Subcutaneous abdominal adipose tissue (tissue), 5 donors: ENCODE data around the gene PCSK6.
A peak's percentile ranks its signal among the peaks of the same experiment; 100 is the strongest.

Experiments used
- H3K27ac ChIP-seq: one replicate; pipeline ENCODE4 v1.7.0; 2013; ENCODE audit warnings: low read depth, mild to moderate bottlenecking, inconsistent platforms, low read length, moderate library complexity
- H3K27me3 ChIP-seq, 5 donors: one replicate each; pipeline ENCODE4 v1.7.0; 2013; ENCODE audit warnings: low read length in 5 of 5, inconsistent platforms in 1 of 5; ENCODE audit not compliant: control insufficient read depth in 5 of 5, insufficient read depth in 4 of 5
- H3K36me3 ChIP-seq, 5 donors: one replicate each; pipeline ENCODE4 v1.7.0; 2013; ENCODE audit warnings: low read length in 5 of 5; ENCODE audit not compliant: control insufficient read depth in 5 of 5, insufficient read depth in 5 of 5
- H3K4me1 ChIP-seq, 5 donors: one replicate each; pipeline ENCODE4 v1.7.0; 2013; ENCODE audit warnings: low read length in 5 of 5, mild to moderate bottlenecking in 3 of 5, moderate library complexity in 1 of 5; ENCODE audit not compliant: control insufficient read depth in 5 of 5, insufficient read depth in 5 of 5
- H3K4me3 ChIP-seq, 5 donors: one replicate each; pipeline ENCODE4 v1.7.0; 2013; ENCODE audit warnings: low read length in 5 of 5, low read depth in 1 of 5
- H3K9ac ChIP-seq, 5 donors: one replicate each; pipeline ENCODE4 v1.7.0; 2013; ENCODE audit warnings: low read length in 5 of 5, mild to moderate bottlenecking in 4 of 5, moderate library complexity in 3 of 5
- H3K9me3 ChIP-seq, 5 donors: one replicate each; pipeline ENCODE4 v1.7.0; 2013; ENCODE audit warnings: low read length in 5 of 5; ENCODE audit not compliant: control insufficient read depth in 5 of 5
- donor health status: healthy.
- donor health status: healthy.
- donor health status: healthy.
- donor health status: healthy.
- donor health status: healthy.

Gene PCSK6

DNA sequence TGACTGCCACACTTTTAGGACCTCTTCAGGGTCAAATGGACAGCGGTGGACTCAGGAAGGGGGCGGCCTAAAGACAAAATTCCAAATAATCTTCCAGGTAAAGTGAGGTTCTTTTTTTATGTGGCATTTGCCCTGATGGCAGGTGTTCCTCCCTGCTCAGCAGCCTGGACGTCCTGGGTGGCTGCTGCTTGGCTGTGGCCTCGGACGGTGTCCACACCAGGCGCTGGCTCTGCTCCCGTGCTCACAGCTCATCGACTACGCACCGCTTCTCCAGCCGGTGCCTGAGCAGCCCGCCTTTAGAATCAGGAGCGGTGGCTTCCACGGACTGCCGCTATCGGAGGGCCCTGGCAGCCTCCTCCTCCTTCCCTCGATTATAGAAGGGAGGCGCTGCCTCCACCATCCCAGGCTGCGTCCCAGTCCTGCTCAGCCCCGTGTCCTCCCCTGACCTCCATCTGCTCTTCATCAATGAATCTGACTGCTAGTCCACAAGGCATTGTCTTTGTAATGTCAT is 41.9 kb downstream of the PCSK6 start:
- Histone ChIP-seq H3K9me3 (no peaks in the 10 kb centered on the region), H3K27me3 (peaks cover 0 to 2% (median 0%) of the 10 kb centered on the region in 5 donors), H3K36me3 (no peaks in the 10 kb centered on the region), H3K4me3 (no peak overlapping the region), H3K27ac (no peak overlapping the region), H3K4me1 (peaks cover 2 to 37% (median 35%) of the 10 kb centered on the region in 5 donors), H3K9ac (no peak overlapping the region)

DNA sequence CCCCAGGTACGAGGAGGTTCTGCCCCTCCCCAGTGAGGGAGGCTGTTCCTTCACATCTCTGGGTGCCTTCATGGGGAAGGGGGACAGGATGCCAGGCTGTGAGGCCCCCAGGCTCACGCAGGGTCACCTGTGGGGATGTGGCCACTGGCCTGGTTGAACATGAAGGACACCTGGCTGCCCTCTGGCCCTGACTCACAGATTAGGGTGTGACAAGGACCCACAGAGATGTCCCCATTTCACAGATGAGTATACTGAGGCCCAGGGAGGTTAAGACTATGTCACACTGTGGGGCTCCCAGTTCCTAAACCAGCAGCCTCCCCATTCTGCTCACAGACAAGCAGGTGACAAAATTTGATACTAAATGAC is 42.4 kb downstream of the PCSK6 start:
- H3K9ac ChIP-seq, result no peak overlapping the region
- H3K36me3 ChIP-seq, result no peaks in the 10 kb centered on the region
- H3K9me3 ChIP-seq, result no peaks in the 10 kb centered on the region
- peaks cover 2 to 36% (median 35%) of the 10 kb centered on the region in 5 donors for H3K4me1 ChIP-seq
- no peak overlapping the region for H3K4me3 ChIP-seq
- peaks cover 0 to 2% (median 0%) of the 10 kb centered on the region in 5 donors for H3K27me3 ChIP-seq
- H3K27ac ChIP-seq, result no peak overlapping the region

GRCh38 chr15:101446518-101447167 is 42.9 kb downstream of the PCSK6 start:
- no peak overlapping the region for H3K27ac ChIP-seq
- H3K36me3 ChIP-seq, result no peaks in the 10 kb centered on the region
- H3K4me3 ChIP-seq, result no peak overlapping the region
- H3K27me3 ChIP-seq, result peaks cover 0 to 2% (median 0%) of the 10 kb centered on the region in 5 donors
- no peak overlapping the region for H3K9ac ChIP-seq
- peaks cover 2 to 31% (median 31%) of the 10 kb centered on the region in 5 donors for H3K4me1 ChIP-seq
- H3K9me3 ChIP-seq, result no peaks in the 10 kb centered on the region

DNA sequence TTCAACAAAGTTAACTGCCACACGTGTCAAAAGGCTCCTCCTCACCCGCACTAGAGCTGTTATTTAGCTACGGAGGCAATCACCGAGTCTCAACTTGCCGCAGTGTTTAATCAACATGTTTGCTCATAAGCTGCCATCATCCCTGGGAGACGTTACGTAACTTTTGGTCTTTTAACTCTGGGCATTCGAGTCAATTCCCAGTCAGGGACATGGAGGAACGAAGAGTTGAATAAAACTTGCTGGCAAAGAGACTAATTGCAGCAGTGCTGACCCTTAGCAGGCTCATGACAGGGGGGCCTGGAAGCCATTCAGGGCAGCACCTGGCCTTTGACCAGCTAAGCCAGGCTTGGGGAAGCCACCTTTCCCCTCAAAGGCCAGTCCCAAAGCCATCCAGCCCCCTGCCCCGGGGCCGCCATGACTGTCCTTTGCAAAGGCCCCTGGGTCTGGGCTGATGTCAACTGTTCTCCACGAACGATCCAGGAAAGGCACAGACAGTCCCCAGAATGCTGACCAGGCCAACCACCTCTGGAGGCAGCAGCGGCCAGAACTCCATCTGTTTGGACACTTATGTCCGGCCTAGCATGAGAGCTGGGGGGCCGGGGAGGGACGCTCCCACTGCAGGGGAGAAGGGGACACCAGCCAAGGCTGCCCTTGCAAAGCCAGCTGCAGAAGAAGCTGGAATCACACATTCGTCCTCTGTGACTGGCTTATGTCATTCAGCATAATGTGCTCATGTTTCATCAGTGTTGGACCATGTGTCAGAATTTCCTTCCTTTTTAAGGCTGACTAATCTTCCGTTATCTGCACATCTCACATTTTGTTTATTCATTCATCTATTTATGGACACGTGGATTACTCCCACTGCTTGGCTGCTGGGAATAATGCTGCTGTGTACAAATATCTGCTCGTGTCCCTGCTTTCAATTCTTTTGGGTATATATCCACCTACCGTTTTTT is 43.7 kb downstream of the PCSK6 start:
- H3K9me3 ChIP-seq, result no peaks in the 10 kb centered on the region
- H3K4me1 ChIP-seq, result peaks cover 0 to 23% (median 23%) of the 10 kb centered on the region in 5 donors
- peak overlapping the region; percentile 61 for H3K27ac ChIP-seq
- H3K4me3 ChIP-seq, result peak overlapping the region in 1 of 5 donors; percentile 13
- no peak overlapping the region for H3K9ac ChIP-seq
- peaks cover 0 to 2% (median 0%) of the 10 kb centered on the region in 5 donors for H3K27me3 ChIP-seq
- H3K36me3 ChIP-seq, result no peaks in the 10 kb centered on the region

DNA sequence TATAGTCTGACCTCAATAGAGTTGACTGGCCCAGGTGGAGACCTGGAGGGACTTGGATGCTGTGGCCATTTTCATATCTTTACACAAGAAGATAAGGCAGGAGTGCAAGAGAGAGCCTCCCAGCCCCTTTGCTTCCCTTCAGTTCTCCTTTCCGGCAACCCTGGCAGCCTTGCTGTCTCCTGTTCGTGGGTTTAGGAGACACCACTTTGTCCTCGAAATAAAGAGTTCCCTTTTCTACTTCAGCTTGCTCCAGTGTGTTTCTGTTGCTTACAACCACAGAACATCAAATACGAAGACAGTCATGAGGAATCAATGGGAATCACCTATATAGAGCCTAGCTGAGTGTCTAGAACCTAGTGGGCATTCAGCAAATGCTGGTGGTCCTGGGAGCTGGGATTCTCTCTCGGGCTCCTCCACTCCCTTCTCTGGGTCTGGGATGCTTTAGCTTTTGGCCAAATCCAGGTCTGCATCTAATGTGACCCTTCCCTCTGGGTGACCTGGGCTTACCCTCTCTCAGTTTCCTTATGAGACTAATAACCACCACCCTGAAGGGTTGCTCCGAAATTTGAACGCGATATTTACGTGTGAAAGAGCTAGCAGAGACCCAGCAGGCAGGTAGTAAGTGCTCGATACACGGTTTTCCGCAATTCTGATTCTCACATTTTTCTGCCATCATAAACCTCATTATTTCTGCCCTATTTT is 44.5 kb downstream of the PCSK6 start:
- Histone ChIP-seq H3K27ac (peak overlapping the region; percentile 61), H3K4me3 (no peak overlapping the region), H3K9ac (no peak overlapping the region), H3K4me1 (peaks cover 0 to 22% (median 18%) of the 10 kb centered on the region in 5 donors), H3K9me3 (no peaks in the 10 kb centered on the region), H3K36me3 (no peaks in the 10 kb centered on the region), H3K27me3 (no peaks in the 10 kb centered on the region)

DNA sequence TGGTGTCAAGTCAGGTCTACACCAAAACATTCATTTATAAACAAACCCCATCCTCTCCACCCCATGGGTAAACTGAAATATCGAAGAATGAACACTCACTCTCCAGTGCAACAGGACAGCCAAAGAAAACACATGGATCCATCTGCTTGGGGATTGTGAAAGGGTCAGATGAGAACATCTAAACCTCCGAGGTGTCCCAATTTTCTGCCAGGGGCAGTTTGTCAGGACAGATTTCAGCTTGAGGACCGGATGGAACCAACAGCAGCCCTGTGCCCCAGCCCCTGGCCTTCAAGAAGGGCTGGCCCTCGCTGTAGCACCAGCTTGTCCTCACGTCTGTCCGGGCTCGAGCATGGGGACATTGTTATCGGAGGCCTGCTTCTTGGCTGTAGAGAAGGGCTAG is 45.5 kb downstream of the PCSK6 start:
- Histone ChIP-seq H3K27me3 (no peaks in the 10 kb centered on the region), H3K4me1 (peaks cover 0 to 31% (median 27%) of the 10 kb centered on the region in 5 donors), H3K9ac (no peak overlapping the region), H3K4me3 (no peak overlapping the region), H3K9me3 (no peaks in the 10 kb centered on the region), H3K27ac (no peak overlapping the region), H3K36me3 (no peaks in the 10 kb centered on the region)

DNA sequence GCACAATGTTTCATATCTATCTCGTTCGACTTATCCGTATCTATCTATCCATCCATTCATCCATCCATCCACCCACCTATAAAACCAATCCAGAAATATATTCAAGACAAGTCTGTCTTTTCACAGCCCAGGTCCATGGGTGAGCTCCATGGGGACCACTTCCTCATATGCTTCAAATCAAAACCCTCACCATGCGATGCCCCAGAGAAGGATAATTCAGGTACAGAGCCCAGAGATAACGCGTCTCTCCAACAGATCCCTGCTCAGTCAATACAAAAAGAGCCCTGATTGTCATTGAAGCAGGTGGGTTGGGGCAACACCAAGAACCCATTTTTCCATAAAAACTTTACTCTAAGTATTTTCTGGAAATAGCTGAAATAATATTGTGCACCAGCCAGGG is 47.2 kb downstream of the PCSK6 start:
- Histone ChIP-seq H3K9ac (no peak overlapping the region), H3K27ac (no peak overlapping the region), H3K27me3 (peaks cover 0 to 6% (median 0%) of the 10 kb centered on the region in 5 donors), H3K36me3 (no peaks in the 10 kb centered on the region), H3K4me1 (peaks cover 0 to 39% (median 29%) of the 10 kb centered on the region in 5 donors), H3K9me3 (no peaks in the 10 kb centered on the region), H3K4me3 (no peak overlapping the region)

DNA sequence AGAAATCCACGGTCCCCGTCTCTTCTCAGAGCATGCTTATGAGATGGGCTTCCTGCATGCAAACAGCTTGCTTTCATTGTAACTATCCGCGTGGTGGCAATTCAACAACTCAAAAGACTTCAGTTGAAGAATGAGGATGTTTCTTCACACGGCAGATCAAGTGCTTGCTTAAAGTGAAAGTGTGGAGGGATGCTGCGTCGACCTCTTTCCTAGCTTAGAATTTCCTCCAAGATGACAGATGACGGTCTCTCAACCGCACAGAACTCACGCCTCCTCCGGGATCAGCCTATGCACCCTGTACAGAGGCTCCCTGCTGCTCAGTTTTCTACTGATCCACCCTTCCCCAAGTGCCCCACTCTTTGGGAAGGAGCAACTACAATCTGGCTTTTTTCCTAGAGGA is 47.8 kb downstream of the PCSK6 start:
- Histone ChIP-seq H3K4me3 (no peak overlapping the region), H3K9ac (no peak overlapping the region)

GRCh38 chr15:101440846-101441590 is 48.5 kb downstream of the PCSK6 start:
- no peaks in the 10 kb centered on the region for H3K9me3 ChIP-seq
- H3K36me3 ChIP-seq, result no peaks in the 10 kb centered on the region
- H3K4me1 ChIP-seq, result peaks cover 0 to 29% (median 20%) of the 10 kb centered on the region in 5 donors
- H3K9ac ChIP-seq, result no peak overlapping the region
- peaks cover 0 to 8% (median 0%) of the 10 kb centered on the region in 5 donors for H3K27me3 ChIP-seq
- H3K27ac ChIP-seq, result no peak overlapping the region
- no peak overlapping the region for H3K4me3 ChIP-seq

More for the DNA sequence above, 47.8 kb downstream of the PCSK6 start:
- no peak overlapping the region for H3K27ac ChIP-seq
- H3K27me3 ChIP-seq, result peaks cover 0 to 6% (median 0%) of the 10 kb centered on the region in 5 donors
- H3K4me1 ChIP-seq, result peaks cover 0 to 36% (median 27%) of the 10 kb centered on the region in 5 donors
- no peaks in the 10 kb centered on the region for H3K9me3 ChIP-seq
- no peaks in the 10 kb centered on the region for H3K36me3 ChIP-seq
